HG03280 (cell line): Measurements from ENCODE around the gene PEX11G.
"Not testable (repeated sequence)": the region's sequence is repeated elsewhere in the genome, so short reads cannot be mapped to it uniquely, and the experiment has no call there.

Experiments
- ATAC-seq: cut with Tn5 transposase; IDR thresholded peaks from one replicate; pipeline ENCODE4 v1.9.1; 2021; ENCODE audit warnings: mild to moderate bottlenecking, moderate library complexity; ENCODE audit not compliant: unreplicated experiment

Gene PEX11G

DNA sequence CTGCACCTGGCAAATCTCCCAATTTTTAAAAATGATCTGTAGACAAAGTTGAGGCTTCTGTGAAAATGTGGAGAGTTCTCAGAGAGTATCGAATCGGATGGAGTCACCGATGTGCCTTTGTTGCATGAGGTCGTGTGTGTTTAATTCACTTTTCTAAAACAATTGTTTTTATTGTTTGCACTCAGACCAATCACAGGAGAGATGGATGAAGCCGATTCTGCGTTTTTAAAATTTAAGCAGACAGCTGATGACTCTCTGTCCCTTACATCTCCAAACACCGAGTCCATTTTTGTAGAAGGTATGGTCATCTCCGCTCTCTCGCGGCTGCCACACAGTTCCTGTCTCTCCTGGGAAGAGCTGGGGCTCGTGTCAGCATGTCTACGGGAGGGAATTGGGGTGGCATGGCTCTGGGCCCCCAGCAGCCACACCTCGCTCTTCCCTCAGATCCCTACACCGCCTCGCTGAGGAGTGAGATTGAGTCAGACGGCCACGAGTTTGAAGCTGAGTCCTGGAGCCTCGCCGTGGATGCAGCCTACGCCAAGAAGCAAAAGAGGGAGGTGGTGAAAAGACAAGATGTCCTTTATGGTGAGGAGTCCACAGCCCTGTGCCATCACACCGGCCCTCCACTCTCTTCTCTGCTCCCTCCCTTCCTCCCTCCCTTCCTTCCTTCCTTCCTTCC lies 47.2 kb downstream of the PEX11G start:
- ATAC-seq = no peak

- no peak for ATAC-seq
These were observed 48.5 kb downstream of the PEX11G start for GRCh38 chr19:7440188-7440975.

DNA sequence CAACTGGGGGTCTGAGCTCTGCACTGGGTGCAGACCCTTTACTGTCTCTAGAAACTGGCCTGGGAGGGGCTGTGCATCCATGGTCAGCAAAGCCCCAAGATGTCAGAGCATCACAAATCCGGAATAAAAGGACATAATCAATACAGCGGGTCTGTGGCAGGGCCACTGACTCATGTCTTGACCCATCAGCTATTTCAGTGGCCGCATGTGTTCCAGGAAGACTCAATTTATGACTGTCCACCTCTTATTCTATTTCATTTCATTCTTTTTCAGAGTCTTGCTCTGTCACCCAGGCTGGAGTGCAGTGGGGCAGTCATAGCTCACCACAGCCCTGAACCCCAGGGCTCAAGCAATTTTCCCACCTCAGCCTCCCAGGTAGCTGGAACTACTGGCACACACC lies 53.2 kb downstream of the PEX11G start:
- no peak for ATAC-seq

- ATAC-seq = no peak
These were observed 54.4 kb downstream of the PEX11G start for GRCh38 chr19:7434391-7434790.

- ATAC-seq = not testable (repeated sequence)
These were observed 55.4 kb downstream of the PEX11G start for GRCh38 chr19:7433456-7433855.

- no peak for ATAC-seq
These were observed 59.1 kb downstream of the PEX11G start for GRCh38 chr19:7429638-7430282.

DNA sequence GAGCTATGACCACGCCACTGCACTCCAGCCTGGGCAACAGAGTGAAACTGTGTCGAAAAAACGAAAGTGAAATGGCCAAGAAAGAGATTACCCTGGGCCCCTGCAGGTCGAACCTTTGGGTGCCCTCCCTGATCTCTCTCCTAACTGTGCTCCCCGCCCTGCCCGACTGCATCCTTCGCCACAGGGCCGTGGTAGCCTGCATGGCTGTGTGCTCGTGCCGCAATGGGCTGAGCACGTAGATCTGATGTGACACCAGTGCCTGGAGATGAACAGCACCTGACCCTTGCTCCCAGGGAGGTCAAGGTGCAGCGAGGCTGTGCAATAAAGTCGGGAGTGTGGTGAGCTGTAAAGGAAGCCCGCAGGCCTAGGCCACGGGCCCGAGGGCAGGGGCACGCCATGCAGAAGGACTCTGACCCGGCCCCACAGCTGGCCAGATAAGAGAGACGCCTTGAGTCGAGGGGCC lies 60.2 kb downstream of the PEX11G start:
- ATAC-seq = no peak

GRCh38 chr19:7427944-7428343 lies 60.9 kb downstream of the PEX11G start:
- no peak for ATAC-seq

GRCh38 chr19:7426986-7427385 lies 61.8 kb downstream of the PEX11G start:
- ATAC-seq = no peak
